HG03095 (cell line): ENCODE results near the gene OR5H2.

Source experiments
- ATAC-seq: cut with Tn5 transposase; IDR thresholded peaks from one replicate; pipeline ENCODE4 v1.9.1; 2021; ENCODE audit warnings: moderate library complexity; ENCODE audit not compliant: unreplicated experiment

The OR5H2 gene

GRCh38 chr3:98329392-98330124 lies 47.3 kb downstream of the OR5H2 start:
- ATAC-seq: peak; percentile 53

- ATAC-seq: no peak
Observed at GRCh38 chr3:98331329-98331728, 49.0 kb downstream of the OR5H2 start.
